A673 (cell line): ENCODE results near the gene UPK3A. TPM values are rescaled to one million over a fixed set of nuclear protein-coding genes. Genes with fewer than 3 reads are reported as not detected.
"Not testable (repeated sequence)": the region's sequence is repeated elsewhere in the genome, so short reads cannot be mapped to it uniquely, and the experiment has no call there.

Experiments
- BruUV-seq: library from RNA; stranded (reverse); fragments of 400-500 nt; replicated peaks from 2 replicates; lab custom pipeline; 2021; lab: Mats Ljungman, UMichigan
- CTCF ChIA-PET: fragments of 300-600 bp; sonication (Branson Sonifier 250); formaldehyde crosslinking; loops from one replicate; lab custom pipeline; 2022; ENCODE audit warnings: antibody characterized with exemption; lab: Charles Lee
- POLR2A ChIA-PET: fragments of 300-600 bp; sonication (Branson Sonifier 250); formaldehyde crosslinking; loops from one replicate; lab custom pipeline; 2022; ENCODE audit warnings: antibody characterized with exemption; ENCODE audit not compliant: low non-redundant PET; lab: Charles Lee
- DNase-seq: peaks from one replicate; pipeline ENCODE4 v3.0.0-alpha.2; 2015; ENCODE audit warnings: low spot score
- H3K27ac ChIP-seq: fragments of 200-600 bp; sonication (generic); 2 replicates; pipeline ENCODE4 v1.5.1; 2016; ENCODE audit warnings: mixed run types, low read depth, mild to moderate bottlenecking, mixed read lengths, antibody characterized with exemption, low read length; ENCODE audit not compliant: poor library complexity, severe bottlenecking
- H3K27me3 ChIP-seq: fragments of 200-600 bp; sonication (generic); replicated peaks from 2 replicates; pipeline ENCODE4 v1.6.1; 2017; ENCODE audit warnings: mixed run types, low read depth, mild to moderate bottlenecking, mixed read lengths, antibody characterized with exemption, low read length; ENCODE audit not compliant: insufficient read depth, poor library complexity
- H3K36me3 ChIP-seq: fragments of 200-600 bp; sonication (generic); 2 replicates; pipeline ENCODE4 v1.6.1; 2016; ENCODE audit warnings: mixed run types, mild to moderate bottlenecking, mixed read lengths, antibody characterized with exemption, low read length; ENCODE audit not compliant: insufficient read depth, poor library complexity, severe bottlenecking
- H3K4me1 ChIP-seq: fragments of 200-600 bp; sonication (generic); 2 replicates; pipeline ENCODE4 v1.6.1; 2017; ENCODE audit warnings: mixed run types, mild to moderate bottlenecking, mixed read lengths, antibody characterized with exemption, low read length; ENCODE audit not compliant: insufficient read depth, poor library complexity, severe bottlenecking
- H3K4me3 ChIP-seq: fragments of 200-600 bp; sonication (generic); 2 replicates; pipeline ENCODE4 v1.5.1; 2016; ENCODE audit warnings: low read depth, mixed run types, mild to moderate bottlenecking, mixed read lengths, low read length; ENCODE audit not compliant: poor library complexity, severe bottlenecking
- H3K9me3 ChIP-seq: fragments of 200-600 bp; sonication (generic); 2 replicates; pipeline ENCODE4 v1.6.1; 2016; ENCODE audit warnings: mixed run types, low read depth, mild to moderate bottlenecking, mixed read lengths, antibody characterized with exemption, low read length; ENCODE audit not compliant: poor library complexity, severe bottlenecking
- CTCF ChIP-seq: fragments of 300-800, 200-600 bp; sonication (generic); conservative IDR thresholded peaks from 2 replicates; pipeline ENCODE4 v1.5.1; 2017; ENCODE audit warnings: low read depth, mild to moderate bottlenecking, antibody characterized with exemption, low read length, moderate library complexity, mixed read lengths
- EZH2 ChIP-seq: fragments of 200-600 bp; sonication (generic); IDR thresholded peaks from 2 replicates; pipeline ENCODE4 v1.6.1; 2017; ENCODE audit warnings: borderline replicate concordance, low read depth, mild to moderate bottlenecking, mixed read lengths, antibody characterized with exemption, low read length; ENCODE audit not compliant: poor library complexity, severe bottlenecking
- intact Hi-C: fragments of 100-400 bp; cut with micrococcal nuclease; formaldehyde crosslinking; loops from one replicate; pipeline ENCODE4 v1.10.0; 2022; ENCODE audit not compliant: unreplicated experiment
- total RNA-seq: library from RNA; stranded (reverse); gene quantifications from 2 replicates; pipeline ENCODE4 v1.2.3, GENCODE V29; 2021

The UPK3A gene
- total RNA-seq, 1 experiment from 2014 or later = not detected

GRCh38 chr22:45272498-45272897 is 12.3 kb upstream of the UPK3A start:
- BruUV-seq = no TSS peak
- H3K27ac ChIP-seq = no peak overlapping the region
- POLR2A ChIA-PET = no interaction called here

DNA sequence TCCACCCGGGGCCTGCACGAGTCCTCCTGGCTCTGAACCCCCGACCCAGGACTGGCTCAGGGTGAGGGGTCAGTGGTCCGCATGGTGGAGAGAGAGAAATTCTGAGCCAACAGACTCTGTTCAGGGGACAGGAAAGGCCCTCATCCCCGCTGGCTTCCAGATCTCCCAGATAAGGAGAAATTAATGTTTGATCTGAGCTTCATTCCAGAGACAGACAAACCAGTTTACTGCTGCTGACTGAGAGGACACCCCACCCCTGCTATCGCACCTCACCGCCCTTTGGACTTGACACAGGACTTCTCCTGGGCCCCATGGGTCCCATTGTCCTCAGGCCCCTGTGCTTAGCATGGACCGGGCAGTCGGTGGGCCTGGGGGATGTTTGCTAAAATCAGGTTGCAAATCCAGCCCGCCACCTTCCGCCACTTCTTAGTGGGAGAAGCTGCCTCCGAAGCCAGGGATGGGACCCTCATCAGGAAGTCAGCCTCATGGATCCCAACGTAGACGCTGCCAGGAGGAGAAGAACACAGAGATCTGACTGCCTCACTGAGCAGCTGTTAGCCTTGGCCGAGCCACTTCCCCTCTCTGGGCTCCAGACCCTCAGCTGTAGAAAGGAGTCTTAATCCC is 11.2 kb upstream of the UPK3A start:
- Histone ChIP-seq H3K9me3 (no peaks in the 10 kb centered on the region), H3K27me3 (no peaks in the 10 kb centered on the region), H3K4me1 (peaks cover 11% of the 10 kb centered on the region), H3K4me3 (no peak overlapping the region), H3K36me3 (no peaks in the 10 kb centered on the region), H3K27ac (no peak overlapping the region)
- POLR2A ChIA-PET = no interaction called here
- BruUV-seq = no TSS peak
- DNase-seq = no peak
- CTCF ChIA-PET = no interaction called here
- TF ChIP-seq EZH2 (no peak), CTCF (no peak)
- intact Hi-C loops = no loop called here

More at GRCh38 chr22:45272498-45272897, 12.3 kb upstream of the UPK3A start:
- intact Hi-C loops = no loop called here
- CTCF ChIA-PET = interaction anchor here (0.7 kb wide), 1 partner anchor 109 kb away, joined by 4 read pairs; the partner anchor contains the start of gene NUP50
- TF ChIP-seq CTCF (no peak), EZH2 (no peak)
- H3K9me3 ChIP-seq = no peaks in the 10 kb centered on the region
- no peaks in the 10 kb centered on the region for H3K27me3 ChIP-seq
- no peak for DNase-seq
- peaks cover 11% of the 10 kb centered on the region for H3K4me1 ChIP-seq
- H3K4me3 ChIP-seq = no peak overlapping the region
- H3K36me3 ChIP-seq = no peaks in the 10 kb centered on the region

DNA sequence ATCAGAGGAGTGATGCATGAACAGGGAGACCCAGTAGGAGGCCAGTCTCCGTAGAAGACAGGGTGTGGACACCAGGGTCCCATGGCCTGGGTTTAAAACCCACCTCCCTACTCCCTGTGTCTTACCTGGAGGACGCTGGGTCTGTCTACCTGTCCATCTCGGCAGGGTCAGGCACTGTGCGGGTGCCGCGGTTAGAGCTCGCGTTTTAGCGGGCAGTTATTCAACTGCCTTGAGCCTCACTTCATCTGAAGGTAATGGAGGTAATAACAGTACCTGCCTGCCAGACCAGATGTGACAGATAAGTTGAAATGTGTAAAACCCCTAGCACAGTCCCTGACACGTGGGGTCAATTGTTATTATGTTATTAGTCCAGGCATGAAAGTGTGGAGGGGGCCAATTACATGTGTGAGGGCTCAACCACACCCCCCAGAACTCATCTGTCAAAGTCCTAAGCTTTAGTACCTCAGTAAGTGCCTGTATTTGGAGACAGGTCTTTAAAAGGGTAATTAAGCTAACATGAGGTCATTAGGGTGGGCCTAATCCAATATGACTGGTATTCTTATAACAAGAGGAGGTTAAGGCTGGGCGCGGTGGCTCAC is 8.1 kb upstream of the UPK3A start:
- H3K4me1 ChIP-seq = no peaks in the 10 kb centered on the region
- H3K27ac ChIP-seq = no peak overlapping the region
- no peak for DNase-seq
- ChIA-PET POLR2A (no interaction called here), CTCF (no interaction called here)
- no TSS peak for BruUV-seq
- no peak overlapping the region for H3K4me3 ChIP-seq
- TF ChIP-seq EZH2 = no peak
- TF ChIP-seq CTCF = no peak
- intact Hi-C loops = no loop called here
- no peaks in the 10 kb centered on the region for H3K9me3 ChIP-seq
- H3K36me3 ChIP-seq = no peaks in the 10 kb centered on the region
- no peaks in the 10 kb centered on the region for H3K27me3 ChIP-seq

- H3K36me3 ChIP-seq, BruUV-seq, DNase-seq, CTCF ChIA-PET, H3K9me3 ChIP-seq, H3K4me3 ChIP-seq, intact Hi-C loops, POLR2A ChIA-PET, H3K4me1 ChIP-seq, H3K27me3 ChIP-seq, H3K27ac ChIP-seq: not testable (repeated sequence)
Observed at GRCh38 chr22:45277720-45278119, 7.0 kb upstream of the UPK3A start.
